WTC11 (cell line): ENCODE results near the gene MCM7.

Experiments used
- NR1H2 ChIP-seq: sonication (generic); formaldehyde crosslinking; IDR thresholded peaks from 2 replicates; pipeline ENCODE4 v1.9.0; 2021; ENCODE audit warnings: mild to moderate bottlenecking, moderate library complexity, missing genetic modification reagents
- NR2C2 ChIP-seq: sonication (generic); formaldehyde crosslinking; IDR thresholded peaks from 2 replicates; pipeline ENCODE4 v1.8.0; 2022; ENCODE audit warnings: mild to moderate bottlenecking, missing genetic modification reagents
- TF ChIP-seq, protein P1 (sequence below): fragments of 250-450 bp; sonication (Bioruptor Pico); conservative IDR thresholded peaks from 2 replicates; pipeline ENCODE4 v1.9.0; 2021; ENCODE audit warnings: mild to moderate bottlenecking
- TF ChIP-seq, protein P2 (sequence below): fragments of 200-600 bp; IDR thresholded peaks from 2 replicates; pipeline ENCODE4 v1.8.0; 2022; ENCODE audit warnings: antibody characterized with exemption
- TF ChIP-seq, protein P3 (sequence below): sonication (generic); formaldehyde crosslinking; IDR thresholded peaks from 2 replicates; pipeline ENCODE4 v1.8.0; 2022; ENCODE audit warnings: mild to moderate bottlenecking, missing genetic modification reagents
- TF ChIP-seq, protein P4 (sequence below): sonication (generic); formaldehyde crosslinking; IDR thresholded peaks from 2 replicates; pipeline ENCODE4 v1.8.0; 2022; ENCODE audit warnings: mild to moderate bottlenecking, missing genetic modification reagents
- TF ChIP-seq, protein P5 (sequence below): sonication (generic); formaldehyde crosslinking; IDR thresholded peaks from 2 replicates; pipeline ENCODE4 v1.8.0; 2022; ENCODE audit warnings: missing genetic modification reagents
- TF ChIP-seq, protein P6 (sequence below): sonication (generic); formaldehyde crosslinking; IDR thresholded peaks from 2 replicates; pipeline ENCODE4 v1.8.1; 2022; ENCODE audit warnings: mild to moderate bottlenecking, missing genetic modification reagents, moderate library complexity, borderline replicate concordance

DNA sequence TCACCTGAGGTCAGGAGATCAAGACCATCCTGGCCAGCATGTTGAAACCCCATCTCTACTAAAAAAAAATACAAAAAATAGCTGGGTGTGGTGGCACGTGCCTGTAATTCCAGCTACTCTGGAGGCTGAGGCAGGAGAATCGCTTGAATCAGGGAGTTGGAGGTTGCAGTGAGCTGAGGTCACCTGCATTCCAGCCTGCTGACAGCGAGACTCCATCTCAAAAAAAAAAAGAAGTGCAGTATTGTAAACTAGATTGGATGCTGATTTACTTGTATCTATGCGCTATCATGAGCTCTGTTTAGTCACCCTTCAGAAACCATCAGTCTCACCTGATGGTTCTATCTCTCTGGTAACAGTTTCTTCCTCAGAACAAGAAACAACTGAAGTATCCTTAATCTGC lies 37.8 kb downstream of the MCM7 start:
- TF ChIP-seq, protein P1, sequence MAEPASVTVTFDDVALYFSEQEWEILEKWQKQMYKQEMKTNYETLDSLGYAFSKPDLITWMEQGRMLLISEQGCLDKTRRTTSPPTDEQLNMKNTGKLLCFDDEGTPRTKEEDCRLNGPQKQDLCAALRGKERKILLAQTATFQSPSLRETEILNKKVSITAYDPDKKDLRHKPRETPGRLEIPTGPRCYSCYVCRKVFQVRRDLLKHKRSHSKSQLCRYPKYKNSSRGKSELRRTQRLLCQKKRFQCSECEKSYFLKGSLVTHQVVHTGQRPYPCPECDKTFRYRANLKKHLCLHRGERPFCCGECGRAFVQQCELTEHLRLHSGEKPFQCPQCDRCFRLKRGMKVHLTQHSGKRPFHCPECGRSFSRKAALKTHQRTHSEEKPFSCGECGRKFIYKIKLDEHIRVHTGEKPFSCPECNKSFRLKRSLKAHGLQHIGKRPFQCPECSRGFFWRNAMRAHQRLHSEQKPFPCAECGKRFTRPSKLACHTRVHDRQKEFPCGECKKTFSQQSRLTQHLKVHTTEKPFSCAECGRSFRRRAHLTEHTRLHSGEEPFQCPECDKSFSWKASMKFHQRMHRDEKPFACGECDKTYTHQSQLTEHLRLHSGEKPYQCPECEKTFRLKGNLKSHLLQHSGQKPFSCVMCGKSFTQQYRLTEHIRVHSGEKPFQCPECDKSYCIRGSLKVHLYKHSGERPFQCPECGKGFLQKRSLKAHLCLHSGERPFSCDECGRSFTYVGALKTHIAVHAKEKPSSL (CRISPR knock-in tag) = no peak
- TF ChIP-seq NR1H2 (CRISPR knock-in tag) (no peak), NR2C2 (CRISPR knock-in tag) (no peak)
- TF ChIP-seq, protein P2, sequence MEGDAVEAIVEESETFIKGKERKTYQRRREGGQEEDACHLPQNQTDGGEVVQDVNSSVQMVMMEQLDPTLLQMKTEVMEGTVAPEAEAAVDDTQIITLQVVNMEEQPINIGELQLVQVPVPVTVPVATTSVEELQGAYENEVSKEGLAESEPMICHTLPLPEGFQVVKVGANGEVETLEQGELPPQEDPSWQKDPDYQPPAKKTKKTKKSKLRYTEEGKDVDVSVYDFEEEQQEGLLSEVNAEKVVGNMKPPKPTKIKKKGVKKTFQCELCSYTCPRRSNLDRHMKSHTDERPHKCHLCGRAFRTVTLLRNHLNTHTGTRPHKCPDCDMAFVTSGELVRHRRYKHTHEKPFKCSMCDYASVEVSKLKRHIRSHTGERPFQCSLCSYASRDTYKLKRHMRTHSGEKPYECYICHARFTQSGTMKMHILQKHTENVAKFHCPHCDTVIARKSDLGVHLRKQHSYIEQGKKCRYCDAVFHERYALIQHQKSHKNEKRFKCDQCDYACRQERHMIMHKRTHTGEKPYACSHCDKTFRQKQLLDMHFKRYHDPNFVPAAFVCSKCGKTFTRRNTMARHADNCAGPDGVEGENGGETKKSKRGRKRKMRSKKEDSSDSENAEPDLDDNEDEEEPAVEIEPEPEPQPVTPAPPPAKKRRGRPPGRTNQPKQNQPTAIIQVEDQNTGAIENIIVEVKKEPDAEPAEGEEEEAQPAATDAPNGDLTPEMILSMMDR = no peak
- TF ChIP-seq, protein P3, sequence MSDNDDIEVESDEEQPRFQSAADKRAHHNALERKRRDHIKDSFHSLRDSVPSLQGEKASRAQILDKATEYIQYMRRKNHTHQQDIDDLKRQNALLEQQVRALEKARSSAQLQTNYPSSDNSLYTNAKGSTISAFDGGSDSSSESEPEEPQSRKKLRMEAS = no peak
- TF ChIP-seq, protein P4, sequence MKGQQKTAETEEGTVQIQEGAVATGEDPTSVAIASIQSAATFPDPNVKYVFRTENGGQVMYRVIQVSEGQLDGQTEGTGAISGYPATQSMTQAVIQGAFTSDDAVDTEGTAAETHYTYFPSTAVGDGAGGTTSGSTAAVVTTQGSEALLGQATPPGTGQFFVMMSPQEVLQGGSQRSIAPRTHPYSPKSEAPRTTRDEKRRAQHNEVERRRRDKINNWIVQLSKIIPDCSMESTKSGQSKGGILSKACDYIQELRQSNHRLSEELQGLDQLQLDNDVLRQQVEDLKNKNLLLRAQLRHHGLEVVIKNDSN (CRISPR knock-in tag) = no peak
- TF ChIP-seq, protein P5, sequence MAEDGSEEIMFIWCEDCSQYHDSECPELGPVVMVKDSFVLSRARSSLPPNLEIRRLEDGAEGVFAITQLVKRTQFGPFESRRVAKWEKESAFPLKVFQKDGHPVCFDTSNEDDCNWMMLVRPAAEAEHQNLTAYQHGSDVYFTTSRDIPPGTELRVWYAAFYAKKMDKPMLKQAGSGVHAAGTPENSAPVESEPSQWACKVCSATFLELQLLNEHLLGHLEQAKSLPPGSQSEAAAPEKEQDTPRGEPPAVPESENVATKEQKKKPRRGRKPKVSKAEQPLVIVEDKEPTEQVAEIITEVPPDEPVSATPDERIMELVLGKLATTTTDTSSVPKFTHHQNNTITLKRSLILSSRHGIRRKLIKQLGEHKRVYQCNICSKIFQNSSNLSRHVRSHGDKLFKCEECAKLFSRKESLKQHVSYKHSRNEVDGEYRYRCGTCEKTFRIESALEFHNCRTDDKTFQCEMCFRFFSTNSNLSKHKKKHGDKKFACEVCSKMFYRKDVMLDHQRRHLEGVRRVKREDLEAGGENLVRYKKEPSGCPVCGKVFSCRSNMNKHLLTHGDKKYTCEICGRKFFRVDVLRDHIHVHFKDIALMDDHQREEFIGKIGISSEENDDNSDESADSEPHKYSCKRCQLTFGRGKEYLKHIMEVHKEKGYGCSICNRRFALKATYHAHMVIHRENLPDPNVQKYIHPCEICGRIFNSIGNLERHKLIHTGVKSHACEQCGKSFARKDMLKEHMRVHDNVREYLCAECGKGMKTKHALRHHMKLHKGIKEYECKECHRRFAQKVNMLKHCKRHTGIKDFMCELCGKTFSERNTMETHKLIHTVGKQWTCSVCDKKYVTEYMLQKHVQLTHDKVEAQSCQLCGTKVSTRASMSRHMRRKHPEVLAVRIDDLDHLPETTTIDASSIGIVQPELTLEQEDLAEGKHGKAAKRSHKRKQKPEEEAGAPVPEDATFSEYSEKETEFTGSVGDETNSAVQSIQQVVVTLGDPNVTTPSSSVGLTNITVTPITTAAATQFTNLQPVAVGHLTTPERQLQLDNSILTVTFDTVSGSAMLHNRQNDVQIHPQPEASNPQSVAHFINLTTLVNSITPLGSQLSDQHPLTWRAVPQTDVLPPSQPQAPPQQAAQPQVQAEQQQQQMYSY = no peak
- TF ChIP-seq, protein P6, sequence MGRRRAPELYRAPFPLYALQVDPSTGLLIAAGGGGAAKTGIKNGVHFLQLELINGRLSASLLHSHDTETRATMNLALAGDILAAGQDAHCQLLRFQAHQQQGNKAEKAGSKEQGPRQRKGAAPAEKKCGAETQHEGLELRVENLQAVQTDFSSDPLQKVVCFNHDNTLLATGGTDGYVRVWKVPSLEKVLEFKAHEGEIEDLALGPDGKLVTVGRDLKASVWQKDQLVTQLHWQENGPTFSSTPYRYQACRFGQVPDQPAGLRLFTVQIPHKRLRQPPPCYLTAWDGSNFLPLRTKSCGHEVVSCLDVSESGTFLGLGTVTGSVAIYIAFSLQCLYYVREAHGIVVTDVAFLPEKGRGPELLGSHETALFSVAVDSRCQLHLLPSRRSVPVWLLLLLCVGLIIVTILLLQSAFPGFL (CRISPR knock-in tag) = no peak
